Activated T-cell treated with anti-CD3 and anti-CD28 coated beads, Interleukin-2, amount 50 U/mL, for 48 hours (primary cell): ENCODE measurements around the gene NONO.
"Not testable (repeated sequence)": the region's sequence is repeated elsewhere in the genome, so short reads cannot be mapped to it uniquely, and the experiment has no call there.

Experiments
- DNase-seq, 2 experiments: peaks; one replicate each; pipeline ENCODE4 v3.0.0-alpha.2; 2020

NONO gene, protein sequence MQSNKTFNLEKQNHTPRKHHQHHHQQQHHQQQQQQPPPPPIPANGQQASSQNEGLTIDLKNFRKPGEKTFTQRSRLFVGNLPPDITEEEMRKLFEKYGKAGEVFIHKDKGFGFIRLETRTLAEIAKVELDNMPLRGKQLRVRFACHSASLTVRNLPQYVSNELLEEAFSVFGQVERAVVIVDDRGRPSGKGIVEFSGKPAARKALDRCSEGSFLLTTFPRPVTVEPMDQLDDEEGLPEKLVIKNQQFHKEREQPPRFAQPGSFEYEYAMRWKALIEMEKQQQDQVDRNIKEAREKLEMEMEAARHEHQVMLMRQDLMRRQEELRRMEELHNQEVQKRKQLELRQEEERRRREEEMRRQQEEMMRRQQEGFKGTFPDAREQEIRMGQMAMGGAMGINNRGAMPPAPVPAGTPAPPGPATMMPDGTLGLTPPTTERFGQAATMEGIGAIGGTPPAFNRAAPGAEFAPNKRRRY

DNA sequence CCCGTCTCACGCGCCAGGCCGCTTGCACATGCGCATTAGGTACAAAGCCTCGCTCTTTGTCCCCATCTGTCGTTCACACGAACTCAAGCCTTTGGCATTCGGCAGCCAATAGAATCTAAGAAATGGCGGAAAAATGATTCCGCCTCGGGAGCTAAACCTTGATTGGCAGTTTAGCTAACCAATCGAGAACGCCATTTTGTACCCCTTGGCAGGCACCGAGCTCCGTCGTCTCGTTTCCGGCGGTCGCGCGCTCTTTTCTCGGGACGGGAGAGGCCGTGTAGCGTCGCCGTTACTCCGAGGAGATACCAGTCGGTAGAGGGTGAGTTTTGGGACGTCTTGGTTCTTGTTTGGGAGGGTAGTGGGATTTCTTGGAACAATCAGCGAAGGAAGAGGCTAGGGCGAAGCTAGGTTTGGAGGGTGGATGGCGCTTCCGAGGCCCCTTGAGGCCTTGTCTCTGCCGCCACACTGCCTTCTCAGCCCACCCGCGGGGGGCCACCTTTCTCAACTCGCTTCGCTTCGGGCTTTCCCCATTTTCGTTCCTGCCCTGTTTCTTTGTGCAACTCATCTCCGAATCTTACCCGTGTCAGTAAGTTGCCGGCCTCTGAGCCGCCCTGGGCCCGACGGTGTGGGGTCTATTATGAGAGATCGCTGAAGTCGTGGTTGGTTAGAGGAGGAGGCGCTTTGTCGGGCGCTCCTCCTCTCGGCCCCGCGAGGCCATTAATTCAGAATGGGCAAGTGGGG is at the start of gene NONO:
NONO (plus strand) TSS at position 233 of the 741 bp plus-strand sequence. CDS start 7,003 bp downstream, outside the sequence.
- DNase-seq: peak; percentile 82 to 83

DNA sequence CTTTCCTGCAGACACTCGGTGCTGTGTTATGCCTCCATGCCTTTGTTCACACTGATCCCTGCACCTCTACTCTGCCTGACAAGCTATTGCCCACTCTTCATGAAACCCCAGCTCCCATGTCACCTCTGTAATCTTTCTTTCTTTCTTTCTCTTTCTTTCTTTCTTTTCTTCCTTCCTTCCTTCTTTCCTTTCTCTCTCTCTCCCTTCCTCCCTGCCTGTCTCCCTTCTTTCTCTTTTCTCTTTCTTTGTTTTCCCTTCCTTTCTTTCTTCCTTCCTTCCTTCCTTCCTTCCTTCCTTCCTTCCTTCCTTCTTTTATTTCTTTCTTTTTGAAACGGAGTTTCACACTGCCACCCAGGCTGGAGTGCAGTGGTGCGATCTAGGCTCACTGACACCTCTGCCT is 48.0 kb upstream of the NONO start:
- no peak for DNase-seq

DNA sequence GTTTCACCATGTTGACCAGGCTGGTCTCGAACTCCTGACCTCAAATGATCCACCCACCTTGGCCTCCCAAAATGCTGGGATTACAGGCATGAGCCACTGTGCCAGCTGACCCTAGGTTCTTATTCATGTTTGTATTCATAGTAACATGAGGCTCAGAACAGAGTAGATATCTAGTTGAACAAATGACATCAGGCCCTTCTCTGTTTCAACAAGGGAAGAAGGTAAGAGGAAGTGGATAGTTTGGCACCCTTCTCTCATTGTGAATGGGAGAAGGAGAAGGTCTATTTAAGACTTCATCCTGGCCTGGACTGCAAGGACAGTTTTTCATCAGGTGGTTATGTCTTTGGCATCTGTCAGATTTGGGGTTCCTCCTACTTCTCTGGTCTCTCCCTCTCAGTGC is 46.6 kb upstream of the NONO start:
- no peak for DNase-seq

DNA sequence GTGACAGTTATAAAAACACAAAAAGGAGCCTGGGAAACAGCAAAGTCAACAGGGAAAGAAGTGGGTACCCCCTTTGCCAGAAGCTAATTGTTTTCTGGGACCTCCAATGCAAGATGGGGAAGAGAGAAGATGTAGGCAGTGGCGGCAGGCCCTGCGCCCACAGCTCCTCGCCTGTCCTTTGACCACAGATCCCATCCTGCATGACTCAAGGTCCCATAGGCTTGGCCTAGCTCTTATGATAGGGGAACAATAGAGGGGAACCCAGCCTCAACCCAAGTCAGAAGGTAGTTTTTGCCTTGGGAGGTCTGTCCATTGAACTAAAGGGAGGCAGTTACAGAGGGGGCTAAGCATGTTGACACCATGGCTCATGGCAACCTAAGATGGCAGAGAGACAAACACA is 43.7 kb upstream of the NONO start:
- no peak for DNase-seq

DNA sequence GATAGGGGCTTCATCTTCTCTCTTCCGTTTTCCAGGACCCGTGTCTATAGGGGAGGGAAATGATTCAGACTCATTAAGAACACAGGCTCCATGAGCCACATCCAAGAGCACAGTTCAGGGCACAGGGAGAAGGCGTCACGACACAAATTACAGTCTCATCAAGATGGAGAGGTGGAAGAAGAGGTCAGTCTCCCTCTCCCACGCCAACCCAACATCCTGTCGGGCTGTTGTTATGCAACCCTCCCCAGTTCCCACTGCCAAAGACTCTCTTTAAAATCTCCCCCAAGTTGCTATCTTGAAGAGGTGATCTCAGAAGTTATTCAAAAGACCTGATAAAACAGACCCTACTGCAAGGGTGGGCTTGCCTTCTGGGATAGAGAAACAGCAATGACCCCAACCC is 42.1 kb upstream of the NONO start:
- no peak for DNase-seq

DNA sequence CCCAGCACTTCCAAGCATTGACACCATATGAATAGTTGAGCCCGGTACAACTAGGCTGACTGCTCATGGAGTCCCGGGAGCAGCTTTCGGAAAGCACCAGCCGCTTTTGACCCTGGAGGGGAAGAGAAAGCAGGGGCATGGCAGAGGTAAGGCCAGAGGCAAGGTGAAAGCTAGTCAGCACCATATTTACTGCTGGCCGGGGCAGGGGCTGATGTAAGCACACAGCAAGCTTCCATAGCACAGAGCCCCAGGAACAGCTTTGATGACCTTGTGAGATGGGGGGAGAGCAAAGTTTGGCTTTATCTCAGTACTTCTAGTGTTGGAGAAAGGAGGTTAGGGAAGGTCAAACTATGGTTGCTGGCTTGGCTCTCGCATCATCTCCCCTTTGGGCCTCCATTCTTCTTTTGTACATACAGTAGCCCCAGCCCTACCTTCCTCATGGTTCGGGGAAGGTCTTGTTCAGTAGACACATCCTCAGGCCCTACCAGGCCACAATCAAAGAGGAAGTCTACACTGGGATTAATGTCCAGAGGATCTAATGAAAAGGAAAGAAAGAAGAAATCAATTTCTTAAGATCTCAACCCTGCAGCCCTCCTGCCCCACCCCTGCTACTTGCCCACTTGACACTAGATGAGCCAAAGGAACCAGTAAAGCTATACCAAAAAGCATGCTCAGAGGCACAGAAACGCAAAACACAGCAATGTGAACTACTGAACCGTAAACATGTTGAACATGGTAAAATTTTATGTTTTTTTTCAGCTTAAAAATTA is 38.9 kb upstream of the NONO start:
- no peak for DNase-seq

DNA sequence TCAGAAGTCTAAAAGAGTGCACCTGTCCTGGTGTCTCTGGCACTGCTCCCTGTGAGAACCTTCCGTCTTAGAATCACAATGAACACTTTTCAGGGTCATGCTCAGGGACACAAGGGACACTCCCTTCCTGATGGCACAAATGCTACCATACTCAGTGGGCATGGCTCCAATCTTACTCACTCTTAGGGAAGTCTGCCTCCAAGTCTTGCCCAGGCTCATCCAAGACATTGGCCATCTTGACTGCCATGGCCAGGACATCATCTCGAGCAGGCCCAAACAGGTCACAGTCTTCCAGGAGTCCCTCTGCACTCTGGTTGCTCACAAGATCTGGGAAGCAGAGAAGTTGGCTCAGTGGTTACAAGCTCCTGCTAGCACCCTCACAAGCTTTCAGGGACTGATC is 38.3 kb upstream of the NONO start:
- DNase-seq: no peak

DNA sequence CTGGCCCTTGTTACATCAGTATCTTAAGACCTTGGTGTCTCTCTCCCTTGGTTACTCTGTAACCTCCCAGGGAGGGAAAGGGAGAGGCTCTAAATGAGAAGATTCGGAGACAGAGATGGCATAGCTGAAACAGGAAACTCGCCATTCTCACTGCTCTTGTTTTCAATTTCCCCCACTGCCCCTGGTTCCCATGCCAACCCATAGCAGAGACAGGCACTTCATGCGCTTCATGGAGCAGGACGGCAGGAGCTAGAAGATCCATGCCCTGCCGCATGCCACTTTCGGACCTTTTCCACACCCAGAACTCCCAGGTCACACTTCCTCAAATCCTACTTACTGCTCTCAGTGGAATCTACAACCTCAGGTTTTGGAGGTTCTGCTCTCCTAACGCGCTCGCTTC is 32.6 kb upstream of the NONO start:
- DNase-seq: no peak

DNA sequence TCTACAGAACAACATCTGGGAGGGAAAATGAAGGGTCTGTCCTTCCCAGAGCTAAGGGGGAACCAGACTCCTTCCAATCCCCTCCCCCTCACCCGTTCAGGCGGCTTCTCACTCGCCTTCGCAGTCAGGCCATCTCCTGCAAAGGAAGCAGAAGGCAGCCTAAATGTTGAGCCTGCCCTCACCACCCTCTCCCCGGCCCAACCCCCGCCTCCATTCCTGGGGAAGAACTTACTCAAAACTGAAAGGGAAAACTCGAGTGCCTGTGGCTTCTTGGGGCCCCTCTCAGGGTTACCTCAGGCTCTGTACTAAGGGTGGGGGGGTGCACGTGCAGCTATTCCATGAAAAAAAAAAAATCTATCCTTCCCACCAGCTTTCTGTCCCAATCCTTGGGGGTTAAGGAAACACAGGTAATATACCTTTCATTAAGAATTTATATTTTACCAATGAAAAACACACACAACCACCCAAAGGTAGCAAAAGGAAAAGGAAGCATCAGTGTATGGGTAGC is 31.9 kb upstream of the NONO start:
- DNase-seq: peak; percentile 44 to 46

DNA sequence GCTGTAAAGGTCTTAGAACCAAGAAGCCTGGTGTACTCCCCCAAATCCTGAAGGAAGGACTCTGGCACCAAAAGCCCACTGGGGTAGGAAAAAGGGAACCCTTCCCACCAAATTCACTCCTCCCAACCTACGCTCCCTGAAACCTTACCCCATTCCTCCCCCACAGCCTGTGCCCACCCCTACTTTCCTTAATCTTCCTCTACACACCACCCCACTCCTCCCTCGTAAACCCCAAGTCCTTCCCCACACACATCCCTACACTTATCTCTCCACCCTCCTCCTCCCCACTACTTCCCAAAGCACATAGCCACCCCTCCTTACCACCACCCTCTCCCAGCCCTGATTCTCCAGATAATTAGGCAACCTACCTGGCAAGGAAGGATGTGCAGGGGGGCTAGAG is 31.2 kb upstream of the NONO start:
- DNase-seq: no peak

DNA sequence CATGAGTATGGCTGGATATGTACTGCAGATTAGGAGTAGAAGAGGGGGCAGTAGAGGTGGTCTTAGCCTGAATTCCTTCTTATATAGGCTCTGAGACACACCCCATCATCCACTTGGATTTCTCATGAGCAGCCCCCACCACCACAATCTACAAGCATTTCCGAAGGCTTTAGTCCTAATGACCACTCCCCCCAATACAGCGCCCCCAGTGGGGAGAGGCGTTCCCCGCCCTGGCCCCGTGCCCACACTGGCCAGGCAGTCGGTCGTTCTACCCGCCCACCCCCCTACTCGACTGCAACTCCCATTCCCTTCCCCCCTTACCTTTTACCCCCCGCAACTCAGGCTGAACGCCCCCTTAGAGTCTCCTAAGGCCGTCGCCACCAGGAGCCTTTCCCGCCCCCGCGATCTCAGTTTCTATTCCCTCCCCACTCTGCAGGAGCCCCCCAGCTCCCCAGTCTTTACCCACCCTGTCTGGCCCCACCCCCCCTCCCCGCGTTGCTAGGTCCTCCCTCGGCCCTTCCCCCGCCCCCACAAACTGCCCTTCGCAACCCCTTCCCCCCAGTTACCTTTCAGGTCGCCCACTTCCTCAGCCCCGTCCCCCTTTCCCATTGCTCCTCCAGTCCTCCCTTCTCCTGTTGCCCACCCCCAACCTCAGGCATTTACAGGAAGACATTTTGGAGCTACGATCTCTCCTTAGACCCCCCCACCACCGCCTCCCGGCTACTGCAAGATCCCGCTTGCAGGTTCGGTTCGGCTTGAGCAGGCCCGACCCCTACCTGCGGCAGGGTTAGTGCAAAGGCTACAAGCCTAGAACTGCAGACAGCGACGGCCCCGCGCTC is 30.0 kb upstream of the NONO start:
- DNase-seq: peak; percentile 45 to 57

DNA sequence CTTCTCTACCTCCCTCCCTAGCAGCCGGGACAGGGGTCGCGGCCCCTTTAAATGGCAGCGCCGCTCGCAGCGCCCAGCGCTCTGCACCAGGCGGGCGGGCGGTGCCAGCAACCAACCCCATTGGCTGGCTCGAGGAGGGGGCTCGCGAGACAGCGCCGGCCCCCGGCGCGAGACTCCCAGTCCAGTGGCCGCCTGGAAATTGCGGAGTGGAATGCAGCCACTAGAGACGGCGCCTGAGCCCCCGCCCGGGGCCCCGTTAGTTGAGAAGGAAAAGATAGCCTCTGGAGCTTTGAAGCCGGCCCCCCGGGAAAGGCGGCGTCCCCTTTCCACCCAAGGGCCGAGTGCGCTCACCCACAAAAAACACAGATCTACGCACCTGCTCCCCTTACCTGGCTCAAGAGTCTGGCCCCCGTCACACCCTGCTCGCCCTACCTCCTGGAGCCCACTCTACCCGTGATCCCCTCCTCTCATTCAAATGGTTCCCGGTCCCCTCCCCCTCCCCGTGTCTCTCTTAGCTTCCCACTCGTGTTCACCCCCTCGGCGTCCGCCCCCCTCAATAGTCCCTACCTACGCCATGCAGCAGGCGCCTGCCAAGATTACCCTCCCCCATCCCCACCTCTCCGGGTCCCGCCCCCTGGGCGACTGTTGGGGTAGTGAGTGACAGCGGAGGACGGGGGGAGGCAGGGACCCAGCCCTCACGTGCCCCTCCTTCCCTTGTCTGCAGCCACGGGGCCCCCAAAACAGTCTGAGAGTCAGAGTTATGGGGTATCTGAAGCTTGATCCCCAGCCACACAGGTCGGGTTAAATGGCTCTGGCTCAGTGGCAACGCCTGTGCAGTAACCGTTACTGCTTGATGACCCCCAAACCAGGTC is 29.1 kb upstream of the NONO start, which contains the start of gene ZMYM3:
ZMYM3 (minus strand) TSS at position 49 of the 872 bp plus-strand sequence. CDS start 885 bp downstream, outside the sequence.
- DNase-seq: peak; percentile 80 to 85

DNA sequence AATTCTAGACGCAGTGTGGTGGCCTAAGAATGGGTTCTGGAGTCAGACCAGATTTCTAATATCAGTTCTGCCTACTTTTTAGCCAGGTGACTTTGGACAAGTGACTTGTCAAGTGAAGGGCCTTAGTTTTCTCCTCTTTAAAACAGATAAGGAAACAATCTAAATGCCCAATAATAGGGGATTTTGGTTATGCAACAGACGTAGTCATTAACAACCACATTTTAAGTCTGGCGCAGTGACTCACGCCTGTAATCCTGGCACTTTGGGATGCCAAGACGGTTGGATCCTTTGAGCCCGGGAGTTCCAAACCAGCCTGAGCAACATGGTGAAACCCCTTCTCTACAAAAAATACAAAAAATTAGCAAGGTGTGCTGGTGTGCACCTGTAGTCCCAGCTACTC is 27.4 kb upstream of the NONO start:
- DNase-seq: no peak

DNA sequence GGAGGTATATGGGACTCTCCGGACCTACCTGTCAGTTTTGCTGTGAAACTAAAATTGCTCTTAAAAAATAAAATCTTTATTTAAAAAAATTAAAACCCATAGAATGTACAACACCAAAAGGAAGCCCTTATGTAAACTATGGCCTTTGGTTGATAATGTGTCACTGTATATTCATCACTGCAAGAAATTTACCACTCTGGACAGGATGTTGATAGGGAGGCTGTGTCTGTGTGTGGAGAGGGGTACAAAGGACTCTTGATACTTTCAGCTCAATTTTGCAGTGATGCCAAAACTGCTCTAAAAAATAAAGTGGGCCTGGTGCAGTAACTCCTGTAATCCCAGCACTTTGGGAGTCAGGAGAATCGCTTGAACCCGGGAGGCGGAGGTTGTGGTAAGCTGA is 26.6 kb upstream of the NONO start:
- DNase-seq: no peak

DNA sequence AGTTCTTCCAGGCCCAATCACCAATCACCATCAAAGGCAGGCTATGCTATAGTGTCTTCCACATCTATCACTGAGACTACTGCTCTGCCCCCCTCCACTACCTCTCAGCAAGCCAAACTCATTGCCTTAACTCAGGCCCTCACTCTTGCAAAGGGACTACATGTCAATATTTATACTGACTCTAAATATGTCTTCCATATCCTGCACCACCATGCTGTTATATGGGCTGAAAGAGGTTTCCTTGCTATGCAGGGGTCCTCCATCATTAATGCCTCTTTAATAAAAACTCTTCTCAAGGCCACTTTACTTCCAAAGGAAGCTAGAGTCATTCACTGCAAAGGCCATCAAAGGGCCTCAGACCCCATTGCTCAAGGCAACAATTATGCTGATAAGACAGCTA is 14.8 kb upstream of the NONO start:
- DNase-seq: not testable (repeated sequence)

DNA sequence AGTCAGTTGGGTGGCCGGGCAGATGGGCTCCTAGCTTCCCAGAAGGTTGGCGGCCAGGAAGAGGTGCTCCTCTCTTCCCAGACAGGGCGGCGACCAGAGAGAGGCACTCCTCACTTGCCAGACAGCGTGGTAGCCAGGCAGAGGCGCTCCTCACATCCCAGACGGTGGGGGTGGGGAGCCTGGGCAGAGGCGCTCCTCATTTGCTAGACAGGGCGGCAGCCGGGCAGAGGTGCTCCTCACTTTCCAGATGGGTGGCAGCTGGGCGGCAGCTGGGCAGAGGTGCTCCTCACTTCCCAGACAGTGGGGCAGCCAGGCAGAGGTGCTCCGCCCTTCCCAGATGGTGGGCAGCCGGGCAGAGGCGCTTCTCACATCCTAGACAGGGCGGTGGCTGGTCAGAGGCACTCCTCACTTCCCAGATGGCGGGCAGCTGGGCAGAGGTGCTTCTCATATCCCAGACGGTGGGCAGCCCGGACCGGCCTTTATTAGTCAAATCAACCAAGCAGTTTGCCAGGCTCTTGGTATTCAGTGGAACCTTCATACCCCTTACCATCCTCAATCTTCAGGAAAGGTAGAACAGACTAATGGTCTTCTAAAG is 13.5 kb upstream of the NONO start:
- no peak for DNase-seq

DNA sequence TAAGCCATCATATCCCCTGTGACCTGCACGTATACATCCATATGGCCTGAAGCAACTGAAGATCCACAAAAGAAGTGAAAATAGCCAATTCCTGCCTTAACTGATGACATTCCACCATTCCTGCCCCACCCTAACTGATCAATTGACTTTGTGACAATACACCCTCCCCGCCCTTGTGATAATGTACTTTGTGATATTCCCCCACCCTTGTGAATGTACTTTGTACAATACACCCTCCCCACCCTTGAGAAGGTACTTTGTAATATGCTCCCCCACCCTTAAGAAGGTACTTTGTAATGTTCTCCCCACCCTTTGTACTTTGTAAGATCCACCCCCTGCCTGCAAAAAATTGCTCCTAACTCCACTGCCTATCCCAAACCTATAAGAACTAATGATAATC is 11.1 kb upstream of the NONO start:
- DNase-seq: not testable (repeated sequence)

DNA sequence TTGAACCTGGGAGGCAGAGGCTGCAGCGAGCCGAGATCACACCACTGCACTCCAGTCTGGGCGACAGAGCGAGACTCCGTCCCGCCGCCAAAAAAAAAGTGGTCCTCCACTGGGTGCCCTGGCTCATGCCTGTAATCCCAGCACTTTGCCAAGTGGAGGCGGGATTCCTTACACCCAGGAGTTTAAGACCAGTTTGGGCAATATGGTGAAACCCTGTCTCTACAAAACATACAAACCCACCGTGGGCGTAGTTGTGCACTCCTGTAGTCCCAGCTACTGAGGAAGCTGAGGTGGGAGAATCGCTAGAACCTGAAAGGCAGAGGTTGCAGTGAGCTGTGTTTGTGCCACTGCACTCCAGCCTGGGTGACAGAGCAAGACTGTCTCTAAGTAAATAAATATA is 2.1 kb upstream of the NONO start:
- DNase-seq: not testable (repeated sequence)

DNA sequence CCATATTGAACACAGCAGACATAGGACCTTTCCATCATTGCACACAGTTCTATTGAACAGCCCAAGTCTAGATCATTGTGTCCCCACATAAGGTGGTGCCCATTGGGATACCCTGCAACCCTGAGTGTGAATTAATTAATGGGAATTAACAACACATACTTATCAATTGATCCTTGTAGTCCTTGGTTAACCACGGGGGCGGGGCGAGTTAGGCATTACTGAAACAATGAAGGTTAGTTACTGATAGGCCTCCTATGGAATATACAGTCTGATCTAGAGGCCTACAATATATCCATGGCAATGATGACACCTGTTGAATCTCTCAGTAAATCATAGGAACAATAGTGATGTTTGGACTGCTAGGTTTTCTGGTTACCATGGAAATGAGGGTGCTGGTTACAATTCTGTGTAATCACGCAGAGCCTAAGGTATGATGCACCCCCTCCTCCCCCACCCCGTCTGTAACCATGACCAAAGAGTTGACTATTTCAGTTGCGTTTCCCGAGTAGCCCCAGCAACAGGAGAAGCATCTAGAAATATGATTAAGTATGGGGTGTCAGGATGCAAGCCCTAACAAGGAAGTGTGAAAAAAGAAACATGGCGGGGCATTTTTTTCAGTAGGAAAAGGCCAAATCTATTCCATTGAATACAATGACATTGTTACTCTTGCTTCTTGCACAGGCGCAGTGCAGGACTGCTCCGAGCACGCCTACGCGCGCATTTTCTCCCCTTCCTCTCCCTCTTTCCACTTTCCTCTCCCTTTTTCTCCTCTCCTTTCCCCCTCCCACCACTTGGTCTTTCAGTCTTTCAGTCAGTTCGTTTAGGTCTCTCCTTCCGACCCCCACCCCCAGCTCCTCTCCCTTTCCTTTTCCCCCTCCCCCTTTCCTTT is 677 bp upstream of the NONO start:
- DNase-seq: peak; percentile 67 to 70

DNA sequence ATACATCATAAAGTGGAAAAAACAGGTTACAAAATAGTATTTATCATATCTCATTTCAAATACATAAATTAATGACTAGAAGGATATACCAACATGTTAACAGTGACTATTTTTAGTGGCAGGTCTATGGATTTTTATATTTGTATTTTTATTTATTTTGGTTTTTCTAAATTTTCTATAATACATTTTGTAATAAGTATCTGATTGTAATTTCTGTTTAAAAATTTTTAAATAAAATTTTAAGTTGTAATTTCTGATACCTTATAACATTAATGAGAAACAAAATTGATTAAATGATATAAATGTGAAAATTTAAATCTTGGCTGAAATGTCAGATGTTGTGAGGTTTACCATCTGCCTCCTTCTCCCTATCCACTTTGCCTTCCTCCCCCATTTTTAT is 2.5 kb downstream of the NONO start:
- no peak for DNase-seq
